Activated T-cell treated with anti-CD3 and anti-CD28 coated beads for 4 hours (primary cell): ENCODE measurements around the gene RNF141.

Experiments
- DNase-seq: peaks from one replicate; pipeline ENCODE4 v3.0.0-alpha.2; 2020

RNF141 gene

DNA sequence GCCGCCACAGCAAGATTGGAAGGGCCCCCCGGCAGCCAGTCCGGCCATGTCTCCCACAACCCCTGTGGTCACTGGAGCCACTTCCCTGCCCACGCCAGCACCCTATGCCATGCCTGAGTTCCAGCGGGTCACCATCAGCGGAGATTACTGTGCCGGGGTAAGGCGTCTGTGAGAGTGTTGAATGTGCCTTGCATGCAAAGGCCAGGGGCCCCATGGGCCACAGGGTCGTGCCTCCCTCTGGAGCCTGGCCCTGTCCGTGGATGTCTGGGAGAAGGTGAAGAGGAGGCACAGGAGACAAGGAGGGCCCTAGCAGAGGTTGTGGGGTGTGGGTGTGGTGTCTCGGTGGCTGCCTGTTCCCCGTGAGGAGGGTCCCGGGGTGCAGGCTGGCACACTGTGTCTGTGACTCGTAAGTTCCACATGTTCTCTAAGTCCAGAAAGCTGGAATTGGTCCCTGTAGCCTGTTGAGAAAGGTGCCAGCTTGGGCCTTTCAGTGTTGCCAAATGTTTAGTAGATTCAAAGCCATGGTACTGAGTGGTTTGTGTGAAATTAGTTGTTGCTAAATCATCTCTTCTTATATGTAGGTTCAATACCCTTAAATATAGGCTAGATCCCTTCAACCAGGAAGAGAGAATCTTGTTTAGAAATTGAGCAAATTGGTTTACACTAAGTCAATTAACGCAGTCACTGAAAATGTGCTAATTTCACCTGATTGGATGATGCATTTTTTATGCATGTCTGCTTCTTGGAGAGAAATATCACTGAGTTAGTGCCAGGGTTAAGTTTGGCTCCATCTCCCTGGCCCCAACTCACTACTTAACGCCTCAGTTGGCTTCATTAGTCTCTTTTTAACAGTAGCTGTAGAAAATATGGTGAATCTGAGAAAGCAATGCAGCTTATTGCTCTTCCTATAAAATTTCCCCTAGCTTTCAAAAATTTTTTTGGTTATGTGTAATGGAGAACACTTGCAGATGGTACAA is 62.1 kb downstream of the RNF141 start:
- no peak for DNase-seq

GRCh38 chr11:10478066-10478465 is 62.9 kb downstream of the RNF141 start:
- DNase-seq: no peak

DNA sequence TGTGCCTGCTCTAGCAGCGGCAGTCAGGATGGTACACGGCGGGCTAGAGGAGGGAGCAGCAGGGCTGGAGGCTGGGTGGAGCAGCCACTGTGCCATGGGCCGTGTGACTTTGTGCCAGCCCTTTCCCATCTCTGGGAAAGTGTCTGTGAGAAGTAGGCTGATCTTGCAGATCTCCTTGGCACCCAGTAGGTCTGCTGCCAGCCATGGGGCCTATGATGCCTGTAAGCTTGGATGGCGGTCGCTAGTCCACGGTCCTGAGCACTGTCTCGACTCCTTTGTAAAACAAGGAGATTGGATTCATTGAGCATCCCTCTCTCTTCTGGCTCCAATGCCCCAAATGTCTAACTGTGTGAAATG is 63.3 kb downstream of the RNF141 start:
- no peak for DNase-seq

GRCh38 chr11:10476927-10477689 is 63.9 kb downstream of the RNF141 start:
- no peak for DNase-seq

DNA sequence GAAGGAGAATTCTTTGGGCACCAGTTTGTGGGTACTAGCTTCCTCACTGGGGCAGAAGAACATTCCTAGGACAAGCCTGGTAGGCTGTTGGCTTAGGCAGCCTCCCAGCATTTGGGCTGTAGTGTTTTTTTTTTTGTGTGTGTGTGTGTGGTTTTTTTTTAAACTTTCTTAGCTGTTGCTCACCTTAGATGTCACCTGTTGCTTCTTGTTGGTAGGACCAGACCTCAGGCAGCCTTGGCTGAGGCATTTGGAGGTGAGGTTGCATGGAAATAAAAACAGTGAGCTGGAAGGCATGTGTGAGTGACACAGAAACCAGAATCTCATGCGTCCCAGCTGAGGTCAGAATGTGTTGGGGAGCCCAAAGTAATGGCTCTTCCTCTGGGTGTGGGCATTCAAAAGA is 64.6 kb downstream of the RNF141 start:
- DNase-seq: no peak

DNA sequence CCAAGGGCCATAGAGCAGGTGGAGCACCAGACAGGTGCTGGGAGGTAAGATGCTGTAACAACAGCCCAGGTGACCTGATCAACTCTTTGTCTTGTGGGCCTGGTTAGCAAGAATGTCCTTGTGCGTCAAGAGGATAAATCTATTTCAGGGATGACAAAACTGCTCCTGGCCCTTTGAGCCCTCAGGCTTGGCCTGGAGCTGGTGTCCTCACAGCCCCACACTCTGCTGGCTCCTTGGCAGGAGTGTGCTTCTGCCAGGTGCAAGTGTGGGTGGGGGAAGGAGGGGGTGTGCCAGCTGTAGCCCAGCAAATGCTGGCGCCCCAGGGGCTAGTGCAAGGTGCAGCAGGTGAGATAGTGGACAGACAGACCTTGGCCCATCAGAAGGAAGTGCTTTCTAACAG is 66.4 kb downstream of the RNF141 start:
- no peak for DNase-seq

GRCh38 chr11:10473371-10473770 is 67.6 kb downstream of the RNF141 start:
- no peak for DNase-seq

GRCh38 chr11:10462746-10463300 is 78.2 kb downstream of the RNF141 start:
- DNase-seq: no peak
